Measurements from ENCODE around the gene NCAM1. TPM values are rescaled to one million over a fixed set of nuclear protein-coding genes. Genes with fewer than 3 reads are reported as not detected.

The NCAM1 gene
- total and polyA plus RNA-seq, 10 donors = 0.41 to 13.2 (median 7.1) TPM

- Histone ChIP-seq H3K4me3 (no peak overlapping the region), H3K27me3 (replicated peaks in 1 of 7) (no peaks in the 10 kb centered on the region), H3K4me1 (peaks cover 0 to 3% (median 0%) of the 10 kb centered on the region in 6 donors), H3K27ac (no peak overlapping the region), H3K36me3 (no peaks in the 10 kb centered on the region), H3K9me3 (no peaks in the 10 kb centered on the region)
- intact Hi-C loops (cut with DNase I; ENCODE audit: low total_unique reads) = loop anchor here (5.0 to 10.0 kb wide), 2 partner anchors 1000 to 1072 kb away; no protein-coding TSS in a partner anchor
- no peak for TF ChIP-seq CTCF (IDR thresholded peaks at IDR 0.05 in 8 of 11, conservative IDR thresholded peaks at IDR 0.05 in 3 of 11)
- no peak for TF ChIP-seq POLR2A (IDR thresholded peaks at IDR 0.05)
- TF ChIP-seq POLR2AphosphoS5 (IDR thresholded peaks at IDR 0.05) = no peak
- no peak for DNase-seq
- 74 to 85% (median 78%) methylated on average over 11 of the region's 11 CpGs for WGBS, 5 donors
These were observed 325.6 kb downstream of the NCAM1 start for GRCh38 chr11:113286509-113287497.

GRCh38 chr11:113287801-113288200 lies 326.6 kb downstream of the NCAM1 start:
- intact Hi-C loops (cut with DNase I; ENCODE audit: low total_unique reads) = loop anchor here (2.0 to 10.0 kb wide), 3 partner anchors 697 to 1073 kb away; no protein-coding TSS in a partner anchor
- 59 to 79% (median 75%) methylated on average over 3 of the region's 3 CpGs for WGBS, 5 donors
- DNase-seq = no peak
- Histone ChIP-seq H3K27me3 (replicated peaks in 1 of 7) (no peaks in the 10 kb centered on the region), H3K27ac (no peak overlapping the region), H3K9me3 (no peaks in the 10 kb centered on the region), H3K36me3 (no peaks in the 10 kb centered on the region), H3K4me1 (peaks cover 0 to 3% (median 0%) of the 10 kb centered on the region in 6 donors), H3K4me3 (no peak overlapping the region)
- no peak for TF ChIP-seq POLR2A (IDR thresholded peaks at IDR 0.05)

GRCh38 chr11:113288286-113288863 lies 327.2 kb downstream of the NCAM1 start:
- Histone ChIP-seq H3K4me1 (peaks cover 0 to 3% (median 0%) of the 10 kb centered on the region in 6 donors), H3K27ac (no peak overlapping the region), H3K9me3 (no peaks in the 10 kb centered on the region), H3K27me3 (replicated peaks in 1 of 7) (peaks cover 0 to 2% (median 0%) of the 10 kb centered on the region in 7 donors), H3K36me3 (no peaks in the 10 kb centered on the region), H3K4me3 (no peak overlapping the region)
- no peak for TF ChIP-seq POLR2AphosphoS5 (IDR thresholded peaks at IDR 0.05)
- TF ChIP-seq CTCF (IDR thresholded peaks at IDR 0.05 in 8 of 11, conservative IDR thresholded peaks at IDR 0.05 in 3 of 11) = no peak
- no peak for TF ChIP-seq POLR2A (IDR thresholded peaks at IDR 0.05)
- WGBS, 5 donors = 81 to 90% (median 86%) methylated on average over 6 of the region's 6 CpGs
- DNase-seq = no peak
- intact Hi-C loops (cut with DNase I; ENCODE audit: low total_unique reads) = loop anchor here (2.0 to 10.0 kb wide), 3 partner anchors 698 to 1074 kb away; no protein-coding TSS in a partner anchor

GRCh38 chr11:113289431-113290187 lies 328.4 kb downstream of the NCAM1 start:
- Histone ChIP-seq H3K27me3 (replicated peaks in 1 of 7) (peaks cover 0 to 11% (median 0%) of the 10 kb centered on the region in 7 donors), H3K36me3 (no peaks in the 10 kb centered on the region), H3K4me1 (peaks cover 0 to 3% (median 0%) of the 10 kb centered on the region in 6 donors), H3K4me3 (no peak overlapping the region), H3K9me3 (no peaks in the 10 kb centered on the region), H3K27ac (no peak overlapping the region)
- intact Hi-C loops (cut with DNase I; ENCODE audit: low total_unique reads) = loop anchor here (2.0 to 10.0 kb wide), 3 partner anchors 699 to 1075 kb away; no protein-coding TSS in a partner anchor
- TF ChIP-seq CTCF (IDR thresholded peaks at IDR 0.05 in 8 of 11, conservative IDR thresholded peaks at IDR 0.05 in 3 of 11) (peak; percentile 66 to 91 (median 83)), POLR2AphosphoS5 (IDR thresholded peaks at IDR 0.05) (no peak)
- peak; percentile 90 for DNase-seq
- 50 to 60% (median 53%) methylated on average over 7 to 10 of the region's 10 CpGs for WGBS, 5 donors

All from spleen (tissue), 11 donors.